Loucy (cell line): ENCODE measurements around the gene EPB41.
A peak's percentile ranks its signal among the peaks of the same experiment; 100 is the strongest.

Experiments
- H2AFZ ChIP-seq: fragments of 200-600 bp; sonication (generic); 2 replicates; pipeline ENCODE4 v1.6.0; 2016; ENCODE audit warnings: antibody characterized with exemption, mild to moderate bottlenecking, low read length, moderate library complexity
- H3F3A ChIP-seq: fragments of 200-600 bp; 2 replicates; pipeline ENCODE4 v1.6.0; 2016; ENCODE audit warnings: antibody characterized with exemption, low read depth, mild to moderate bottlenecking
- H3K27me3 ChIP-seq: fragments of 200-600 bp; sonication (generic); 2 replicates; pipeline ENCODE4 v1.6.1; 2014; ENCODE audit warnings: low read length, mild to moderate bottlenecking; ENCODE audit not compliant: insufficient read depth, poor library complexity, severe bottlenecking
- H3K36me3 ChIP-seq: fragments of 200-600 bp; sonication (generic); 2 replicates; pipeline ENCODE4 v1.6.1; 2016; ENCODE audit warnings: low read length; ENCODE audit not compliant: insufficient read depth
- H3K4me1 ChIP-seq: fragments of 200-600 bp; sonication (generic); 2 replicates; pipeline ENCODE4 v1.5.1; 2014; ENCODE audit warnings: low read length, mild to moderate bottlenecking; ENCODE audit not compliant: insufficient read depth, poor library complexity, severe bottlenecking
- H3K4me2 ChIP-seq: fragments of 200-600 bp; sonication (generic); 2 replicates; pipeline ENCODE4 v1.6.0; 2014; ENCODE audit warnings: antibody characterized with exemption, low read length, low read depth, mild to moderate bottlenecking; ENCODE audit not compliant: poor library complexity, severe bottlenecking
- H3K4me3 ChIP-seq: fragments of 200-600 bp; sonication (generic); 2 replicates; pipeline ENCODE4 v1.5.1; 2014; ENCODE audit warnings: low read length, mild to moderate bottlenecking, mixed read lengths; ENCODE audit not compliant: poor library complexity, severe bottlenecking
- H3K79me2 ChIP-seq: fragments of 200-600 bp; sonication (generic); 2 replicates; pipeline ENCODE4 v1.6.1; 2014; ENCODE audit warnings: low read length; ENCODE audit not compliant: insufficient read depth
- H3K9ac ChIP-seq: fragments of 200-600 bp; sonication (generic); 2 replicates; pipeline ENCODE4 v1.6.0; 2014; ENCODE audit warnings: mild to moderate bottlenecking, low read depth, low read length, moderate library complexity; ENCODE audit not compliant: poor library complexity, severe bottlenecking
- H3K9me2 ChIP-seq: fragments of 200-600 bp; sonication (generic); replicated peaks from 2 replicates; pipeline ENCODE4 v1.6.1; 2016; ENCODE audit warnings: low read depth, low read length, mixed read lengths
- H3K9me3 ChIP-seq: fragments of 200-600 bp; sonication (generic); 2 replicates; pipeline ENCODE4 v1.6.1; 2014; ENCODE audit warnings: mild to moderate bottlenecking, antibody characterized with exemption, low read length, low read depth; ENCODE audit not compliant: insufficient read depth
- H4K20me1 ChIP-seq: fragments of 200-600 bp; sonication (generic); 2 replicates; pipeline ENCODE4 v1.6.0; 2014; ENCODE audit warnings: antibody characterized with exemption, low read length, mild to moderate bottlenecking; ENCODE audit not compliant: insufficient read depth, poor library complexity, severe bottlenecking
- EZH2phosphoT487 ChIP-seq: fragments of 200-600 bp; IDR thresholded peaks from 2 replicates; pipeline ENCODE4 v1.6.1; 2018; ENCODE audit warnings: antibody characterized with exemption, mild to moderate bottlenecking, moderate library complexity, borderline replicate concordance
- TF ChIP-seq, protein P1 (sequence below): fragments of 200-600 bp; sonication (generic); conservative IDR thresholded peaks from 2 replicates; pipeline ENCODE4 v1.5.1; 2014; ENCODE audit warnings: mild to moderate bottlenecking, antibody characterized with exemption, low read length

EPB41 gene

GRCh38 chr1:28886731-28887418 lies 27.5 kb upstream of the EPB41 start:
- no peaks in the 10 kb centered on the region for H3K9me2 ChIP-seq
- peak overlapping the region; percentile 98 for H2AFZ ChIP-seq
- H3K4me1 ChIP-seq, result peaks cover 60% of the 10 kb centered on the region
- H3K9me3 ChIP-seq, result no peaks in the 10 kb centered on the region
- peak overlapping the region; percentile 98 for H3K9ac ChIP-seq
- peaks cover 11% of the 10 kb centered on the region; the same call in 1 of the 2 replicates for H3K79me2 ChIP-seq
- TF ChIP-seq EZH2phosphoT487, result no peak
- TF ChIP-seq, protein P1, sequence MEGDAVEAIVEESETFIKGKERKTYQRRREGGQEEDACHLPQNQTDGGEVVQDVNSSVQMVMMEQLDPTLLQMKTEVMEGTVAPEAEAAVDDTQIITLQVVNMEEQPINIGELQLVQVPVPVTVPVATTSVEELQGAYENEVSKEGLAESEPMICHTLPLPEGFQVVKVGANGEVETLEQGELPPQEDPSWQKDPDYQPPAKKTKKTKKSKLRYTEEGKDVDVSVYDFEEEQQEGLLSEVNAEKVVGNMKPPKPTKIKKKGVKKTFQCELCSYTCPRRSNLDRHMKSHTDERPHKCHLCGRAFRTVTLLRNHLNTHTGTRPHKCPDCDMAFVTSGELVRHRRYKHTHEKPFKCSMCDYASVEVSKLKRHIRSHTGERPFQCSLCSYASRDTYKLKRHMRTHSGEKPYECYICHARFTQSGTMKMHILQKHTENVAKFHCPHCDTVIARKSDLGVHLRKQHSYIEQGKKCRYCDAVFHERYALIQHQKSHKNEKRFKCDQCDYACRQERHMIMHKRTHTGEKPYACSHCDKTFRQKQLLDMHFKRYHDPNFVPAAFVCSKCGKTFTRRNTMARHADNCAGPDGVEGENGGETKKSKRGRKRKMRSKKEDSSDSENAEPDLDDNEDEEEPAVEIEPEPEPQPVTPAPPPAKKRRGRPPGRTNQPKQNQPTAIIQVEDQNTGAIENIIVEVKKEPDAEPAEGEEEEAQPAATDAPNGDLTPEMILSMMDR, result no peak
- no peaks in the 10 kb centered on the region for H4K20me1 ChIP-seq
- peak overlapping the region; percentile 82 for H3K4me2 ChIP-seq
- H3K4me3 ChIP-seq, result peak overlapping the region; percentile 98
- H3K36me3 ChIP-seq, result no peaks in the 10 kb centered on the region
- peaks cover 5% of the 10 kb centered on the region; the same call in 1 of the 2 replicates for H3F3A ChIP-seq
- H3K27me3 ChIP-seq, result no peaks in the 10 kb centered on the region

GRCh38 chr1:28887419-28887834 lies 26.9 kb upstream of the EPB41 start:
- Histone ChIP-seq H3K36me3 (no peaks in the 10 kb centered on the region), H3K4me2 (peak overlapping the region; percentile 82), H3K27me3 (no peaks in the 10 kb centered on the region), H3K79me2 (peaks cover 11% of the 10 kb centered on the region; the same call in 1 of the 2 replicates), H3F3A (peaks cover 5% of the 10 kb centered on the region; the same call in 1 of the 2 replicates), H2AFZ (peak overlapping the region; percentile 98), H3K4me3 (peak overlapping the region; percentile 98), H3K9me2 (no peaks in the 10 kb centered on the region), H3K9me3 (no peaks in the 10 kb centered on the region), H3K9ac (peak overlapping the region; percentile 98), H4K20me1 (no peaks in the 10 kb centered on the region), H3K4me1 (peaks cover 57% of the 10 kb centered on the region)
- TF ChIP-seq, protein P1, result no peak
- TF ChIP-seq EZH2phosphoT487, result no peak

DNA sequence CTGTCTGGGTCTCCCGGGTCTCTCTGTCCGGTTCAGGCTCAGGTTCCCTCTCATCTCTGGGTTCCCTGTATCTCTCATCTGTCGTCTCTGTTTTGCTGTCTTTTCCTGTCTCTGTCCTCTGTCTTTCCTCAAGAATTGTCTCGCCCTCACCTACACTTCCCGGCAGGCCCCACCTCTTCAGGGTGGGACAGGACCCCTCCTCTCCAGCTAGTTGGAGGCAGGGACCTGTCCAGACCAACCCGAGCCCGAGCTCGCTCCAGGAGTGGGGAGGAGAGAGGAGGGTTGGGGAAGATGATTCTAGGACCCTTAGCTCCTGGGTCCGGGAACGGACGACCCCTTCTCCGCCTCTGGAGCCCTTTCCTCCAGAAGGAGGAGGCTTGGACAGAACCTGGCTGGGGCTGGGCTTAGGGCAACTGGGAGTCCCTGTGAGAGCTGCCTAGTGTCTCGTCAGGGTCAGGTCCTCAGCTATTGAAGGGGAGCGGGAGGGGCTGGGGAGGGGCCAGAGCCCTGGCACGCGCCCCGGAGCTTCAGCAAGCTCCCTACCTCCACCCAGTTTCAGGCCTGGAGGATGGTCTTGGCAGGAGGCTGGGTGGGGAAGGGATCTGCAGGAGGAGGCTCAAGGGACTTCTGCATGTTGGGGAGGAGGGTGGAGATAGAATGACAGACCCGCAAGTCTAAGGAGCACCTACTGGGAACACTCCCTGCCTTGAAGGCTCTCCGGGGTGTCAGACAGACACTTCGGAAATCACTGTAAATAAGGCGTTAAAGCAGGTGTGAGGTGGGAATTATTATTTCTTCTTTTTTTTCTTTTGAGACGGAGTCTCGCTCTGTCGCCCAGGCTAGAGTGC lies 26.3 kb upstream of the EPB41 start:
- TF ChIP-seq, protein P1, result no peak
- no peak for TF ChIP-seq EZH2phosphoT487

More for the DNA sequence above, 26.3 kb upstream of the EPB41 start:
- Histone ChIP-seq H3K4me2 (peak overlapping the region; percentile 82), H2AFZ (peak overlapping the region; percentile 98), H3K4me1 (peaks cover 54% of the 10 kb centered on the region), H3K36me3 (no peaks in the 10 kb centered on the region), H3K4me3 (peak overlapping the region; percentile 98), H3F3A (peaks cover 5% of the 10 kb centered on the region; the same call in 1 of the 2 replicates), H3K27me3 (no peaks in the 10 kb centered on the region), H4K20me1 (no peaks in the 10 kb centered on the region), H3K9me3 (no peaks in the 10 kb centered on the region), H3K9ac (peak overlapping the region; percentile 98), H3K79me2 (peaks cover 11% of the 10 kb centered on the region; the same call in 1 of the 2 replicates), H3K9me2 (no peaks in the 10 kb centered on the region)
